Neural progenitor cell (in vitro differentiated cells): ENCODE results near the gene RGL4. TPM values are rescaled to one million over a fixed set of nuclear protein-coding genes. Genes with fewer than 3 reads are reported as not detected.
"Not testable (repeated sequence)": the region's sequence is repeated elsewhere in the genome, so short reads cannot be mapped to it uniquely, and the experiment has no call there.

Experiments used
- DNase-seq: peaks from one replicate; pipeline ENCODE4 v3.0.0-alpha.2; 2016; ENCODE audit warnings: low spot score
- H2AFZ ChIP-seq: fragments of 200-600 bp; sonication (generic); replicated peaks from 2 replicates; pipeline ENCODE4 v1.6.1; 2016; ENCODE audit warnings: antibody characterized with exemption
- H3F3A ChIP-seq: fragments of 200-600 bp; sonication (generic); 2 replicates; pipeline ENCODE4 v1.6.1; 2016; ENCODE audit warnings: antibody characterized with exemption, low read depth
- H3K27ac ChIP-seq: fragments of 200-600 bp; sonication (generic); 2 replicates; pipeline ENCODE4 v1.5.1; 2016; ENCODE audit warnings: mild to moderate bottlenecking
- H3K27me3 ChIP-seq: fragments of 200-600 bp; sonication (generic); 2 replicates; pipeline ENCODE4 v1.6.1; 2016; ENCODE audit warnings: mild to moderate bottlenecking, moderate library complexity
- H3K36me3 ChIP-seq: fragments of 200-600 bp; sonication (generic); 2 replicates; pipeline ENCODE4 v1.5.1; 2016
- H3K4me1 ChIP-seq: fragments of 200-600 bp; sonication (generic); 2 replicates; pipeline ENCODE4 v1.6.1; 2016; ENCODE audit warnings: mixed run types
- H3K4me2 ChIP-seq: fragments of 200-600 bp; sonication (generic); 2 replicates; pipeline ENCODE4 v1.6.1; 2016
- H3K4me3 ChIP-seq: fragments of 200-600 bp; sonication (generic); 2 replicates; pipeline ENCODE4 v1.5.1; 2016
- H3K79me2 ChIP-seq: fragments of 200-600 bp; sonication (generic); 2 replicates; pipeline ENCODE4 v1.6.1; 2016; ENCODE audit warnings: low read depth
- H3K9ac ChIP-seq: fragments of 200-600 bp; sonication (generic); 2 replicates; pipeline ENCODE4 v1.6.1; 2016
- H3K9me3 ChIP-seq: fragments of 200-600 bp; sonication (generic); 2 replicates; pipeline ENCODE4 v1.5.1; 2016; ENCODE audit warnings: low read depth
- H4K20me1 ChIP-seq: fragments of 200-600 bp; sonication (generic); 2 replicates; pipeline ENCODE4 v1.6.1; 2016; ENCODE audit warnings: low read depth
- H3K27ac Mint-ChIP-seq: 3 replicates; pipeline ENCODE4 v1.8.0; 2021; ENCODE audit warnings: mixed read lengths
- H3K27me3 Mint-ChIP-seq: 2 replicates; pipeline ENCODE4 v1.8.0; 2022; ENCODE audit warnings: low read depth, mild to moderate bottlenecking, inconsistent platforms, moderate library complexity, mixed read lengths; ENCODE audit not compliant: insufficient read depth
- H3K36me3 Mint-ChIP-seq: 3 replicates; pipeline ENCODE4 v1.8.0; 2021; ENCODE audit warnings: mixed read lengths
- H3K4me1 Mint-ChIP-seq: 3 replicates; pipeline ENCODE4 v1.8.0; 2021; ENCODE audit warnings: mixed read lengths
- H3K4me3 Mint-ChIP-seq: 3 replicates; pipeline ENCODE4 v1.8.0; 2021; ENCODE audit warnings: mild to moderate bottlenecking, moderate library complexity, mixed read lengths
- H3K9me3 Mint-ChIP-seq: 3 replicates; pipeline ENCODE4 v1.8.0; 2020; ENCODE audit warnings: mixed read lengths
- EZH2 ChIP-seq: fragments of 200-600 bp; sonication (generic); IDR thresholded peaks from 2 replicates; pipeline ENCODE4 v1.6.1; 2017; ENCODE audit warnings: antibody characterized with exemption, mild to moderate bottlenecking, moderate library complexity
- EZH2phosphoT487 ChIP-seq: fragments of 200-600 bp; sonication (generic); IDR thresholded peaks from 2 replicates; pipeline ENCODE4 v1.6.1; 2017; ENCODE audit warnings: antibody characterized with exemption
- total RNA-seq: library from RNA; depleted of rRNA; stranded (reverse); fragments of >200 nt; gene quantifications from 2 replicates; pipeline ENCODE4 v1.2.3, GENCODE V29; 2015; ENCODE audit warnings: low replicate concordance
- TF ChIP-seq, protein P1 (sequence below): fragments of 200-600 bp; sonication (generic); IDR thresholded peaks from 2 replicates; pipeline ENCODE4 v1.5.1; 2017; ENCODE audit warnings: antibody characterized with exemption, mild to moderate bottlenecking

RGL4 gene, protein sequence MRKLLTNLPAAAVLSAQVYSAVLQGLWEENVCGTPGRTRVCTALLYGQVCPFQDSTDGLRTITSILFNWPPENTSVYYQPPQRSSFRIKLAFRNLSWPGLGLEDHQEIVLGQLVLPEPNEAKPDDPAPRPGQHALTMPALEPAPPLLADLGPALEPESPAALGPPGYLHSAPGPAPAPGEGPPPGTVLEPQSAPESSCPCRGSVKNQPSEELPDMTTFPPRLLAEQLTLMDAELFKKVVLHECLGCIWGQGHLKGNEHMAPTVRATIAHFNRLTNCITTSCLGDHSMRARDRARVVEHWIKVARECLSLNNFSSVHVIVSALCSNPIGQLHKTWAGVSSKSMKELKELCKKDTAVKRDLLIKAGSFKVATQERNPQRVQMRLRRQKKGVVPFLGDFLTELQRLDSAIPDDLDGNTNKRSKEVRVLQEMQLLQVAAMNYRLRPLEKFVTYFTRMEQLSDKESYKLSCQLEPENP
- total RNA-seq = not detected in 2 replicates

DNA sequence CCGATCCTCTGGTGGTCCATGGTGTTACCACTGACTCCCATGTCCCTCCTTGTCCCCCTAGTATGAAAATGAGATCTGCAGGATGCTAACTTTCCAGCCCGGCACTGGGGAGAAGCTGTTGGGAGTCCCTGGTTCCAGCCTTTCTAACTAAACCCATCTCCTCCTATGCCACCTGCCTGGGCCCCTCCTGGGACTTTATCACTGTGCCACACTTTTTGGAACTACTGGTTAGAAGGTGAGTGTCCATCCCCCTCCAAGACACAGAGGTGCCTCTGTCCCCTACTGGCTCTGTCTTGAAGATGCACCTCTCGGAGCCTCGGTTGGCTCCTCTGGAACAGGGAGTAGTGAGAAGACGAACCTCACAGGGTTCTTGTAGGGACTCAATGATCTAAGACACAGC lies at the start of gene RGL4:
Gene RGL4, plus strand, starts transcription at position 301 of the 400 bp plus-strand sequence. CDS start 1,018 bp downstream, outside the sequence.
- no peak within 1 kb of the TSS for H3K4me3 Mint-ChIP-seq
- Histone ChIP-seq H3K4me2 (no peak within 1 kb of the TSS), H3K79me2 (no peaks in the 10 kb centered on the region), H3K36me3 (no peaks in the 10 kb centered on the region), H3K4me1 (no peaks in the 10 kb centered on the region), H3F3A (no peaks in the 10 kb centered on the region), H3K27me3 (no peaks in the 10 kb centered on the region), H3K4me3 (no peak within 1 kb of the TSS), H3K9me3 (no peaks in the 10 kb centered on the region), H3K27ac (no peak within 1 kb of the TSS), H4K20me1 (no peaks in the 10 kb centered on the region), H2AFZ (no peak within 1 kb of the TSS), H3K9ac (no peak within 1 kb of the TSS)
- H3K9me3 Mint-ChIP-seq = no peaks in the 10 kb centered on the region
- peaks cover 5% of the 10 kb centered on the region for H3K27me3 Mint-ChIP-seq
- peaks cover 20% of the 10 kb centered on the region for H3K36me3 Mint-ChIP-seq
- no peaks in the 10 kb centered on the region for H3K4me1 Mint-ChIP-seq
- TF ChIP-seq EZH2phosphoT487 (no peak), EZH2 (no peak)
- TF ChIP-seq, protein P1, sequence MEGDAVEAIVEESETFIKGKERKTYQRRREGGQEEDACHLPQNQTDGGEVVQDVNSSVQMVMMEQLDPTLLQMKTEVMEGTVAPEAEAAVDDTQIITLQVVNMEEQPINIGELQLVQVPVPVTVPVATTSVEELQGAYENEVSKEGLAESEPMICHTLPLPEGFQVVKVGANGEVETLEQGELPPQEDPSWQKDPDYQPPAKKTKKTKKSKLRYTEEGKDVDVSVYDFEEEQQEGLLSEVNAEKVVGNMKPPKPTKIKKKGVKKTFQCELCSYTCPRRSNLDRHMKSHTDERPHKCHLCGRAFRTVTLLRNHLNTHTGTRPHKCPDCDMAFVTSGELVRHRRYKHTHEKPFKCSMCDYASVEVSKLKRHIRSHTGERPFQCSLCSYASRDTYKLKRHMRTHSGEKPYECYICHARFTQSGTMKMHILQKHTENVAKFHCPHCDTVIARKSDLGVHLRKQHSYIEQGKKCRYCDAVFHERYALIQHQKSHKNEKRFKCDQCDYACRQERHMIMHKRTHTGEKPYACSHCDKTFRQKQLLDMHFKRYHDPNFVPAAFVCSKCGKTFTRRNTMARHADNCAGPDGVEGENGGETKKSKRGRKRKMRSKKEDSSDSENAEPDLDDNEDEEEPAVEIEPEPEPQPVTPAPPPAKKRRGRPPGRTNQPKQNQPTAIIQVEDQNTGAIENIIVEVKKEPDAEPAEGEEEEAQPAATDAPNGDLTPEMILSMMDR = no peak
- H3K27ac Mint-ChIP-seq = peak within 1 kb of the TSS; percentile 44
- no peak for DNase-seq

DNA sequence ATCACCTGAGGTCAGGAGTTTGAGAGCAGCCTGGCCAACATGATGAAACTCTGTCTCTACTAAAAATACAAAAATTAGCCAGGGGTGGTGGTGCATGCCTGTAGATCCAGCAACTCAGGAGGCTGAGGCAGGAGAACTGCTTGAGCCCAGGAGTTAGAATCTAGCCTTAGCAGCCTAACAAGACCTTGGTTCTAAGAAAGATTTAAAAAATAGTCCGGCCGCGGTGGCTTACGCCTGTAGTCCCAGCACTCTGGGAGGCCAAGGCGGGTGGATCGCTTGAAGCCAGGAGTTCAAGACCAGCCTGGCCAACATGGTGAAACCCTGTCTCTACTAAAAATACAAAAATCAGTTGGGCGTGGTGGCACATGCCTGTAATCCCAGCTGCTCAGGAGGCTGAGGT lies 44.3 kb upstream of the RGL4 start:
- not testable (repeated sequence) for H2AFZ ChIP-seq, DNase-seq, H3K9me3 Mint-ChIP-seq, H3K36me3 Mint-ChIP-seq, H3K4me1 Mint-ChIP-seq, H3K9ac ChIP-seq, H3K27me3 Mint-ChIP-seq, H3F3A ChIP-seq, H3K27ac Mint-ChIP-seq, H3K9me3 ChIP-seq, H3K4me2 ChIP-seq, H3K79me2 ChIP-seq, H3K4me3 Mint-ChIP-seq, H4K20me1 ChIP-seq, H3K27me3 ChIP-seq, H3K27ac ChIP-seq, H3K4me3 ChIP-seq, H3K36me3 ChIP-seq, H3K4me1 ChIP-seq

DNA sequence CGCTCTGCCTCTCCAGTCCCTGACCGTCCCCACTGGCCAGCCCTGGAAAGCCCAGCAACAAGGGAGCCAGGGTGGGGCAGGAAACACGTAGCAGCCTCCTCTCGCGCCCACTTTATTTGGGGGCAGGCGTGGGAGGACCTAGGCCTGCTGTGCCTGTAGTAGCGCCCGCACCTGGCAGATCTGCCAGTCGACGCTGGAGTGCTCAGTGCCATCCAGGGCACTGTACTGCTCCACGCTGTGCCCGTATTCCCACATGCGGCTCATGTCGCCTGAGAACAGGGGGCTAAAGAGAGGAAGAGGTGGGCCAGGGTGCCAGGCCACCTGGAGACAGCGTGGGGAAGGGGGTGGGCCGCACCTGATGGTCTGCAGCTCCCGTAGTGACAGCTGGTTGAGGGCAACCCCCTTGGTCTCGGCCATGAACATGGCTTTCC lies 41.7 kb upstream of the RGL4 start:
- Mint-ChIP-seq H3K36me3 (no peaks in the 10 kb centered on the region), H3K27me3 (peaks cover 7% of the 10 kb centered on the region), H3K9me3 (no peaks in the 10 kb centered on the region), H3K4me1 (no peaks in the 10 kb centered on the region), H3K27ac (no peak overlapping the region), H3K4me3 (no peak overlapping the region)
- no peaks in the 10 kb centered on the region for H4K20me1 ChIP-seq
- no peak overlapping the region for H3K27ac ChIP-seq
- H3K36me3 ChIP-seq = no peaks in the 10 kb centered on the region
- TF ChIP-seq, protein P1 = no peak
- TF ChIP-seq EZH2phosphoT487 (no peak), EZH2 (no peak)
- no peak for DNase-seq
- H3K9ac ChIP-seq = no peak overlapping the region
- no peak overlapping the region for H3K4me2 ChIP-seq
- no peaks in the 10 kb centered on the region for H3K9me3 ChIP-seq
- no peaks in the 10 kb centered on the region for H3K79me2 ChIP-seq
- no peaks in the 10 kb centered on the region for H3K27me3 ChIP-seq
- H2AFZ ChIP-seq = no peak overlapping the region
- H3K4me3 ChIP-seq = no peak overlapping the region
- H3K4me1 ChIP-seq = no peaks in the 10 kb centered on the region
- no peaks in the 10 kb centered on the region for H3F3A ChIP-seq

DNA sequence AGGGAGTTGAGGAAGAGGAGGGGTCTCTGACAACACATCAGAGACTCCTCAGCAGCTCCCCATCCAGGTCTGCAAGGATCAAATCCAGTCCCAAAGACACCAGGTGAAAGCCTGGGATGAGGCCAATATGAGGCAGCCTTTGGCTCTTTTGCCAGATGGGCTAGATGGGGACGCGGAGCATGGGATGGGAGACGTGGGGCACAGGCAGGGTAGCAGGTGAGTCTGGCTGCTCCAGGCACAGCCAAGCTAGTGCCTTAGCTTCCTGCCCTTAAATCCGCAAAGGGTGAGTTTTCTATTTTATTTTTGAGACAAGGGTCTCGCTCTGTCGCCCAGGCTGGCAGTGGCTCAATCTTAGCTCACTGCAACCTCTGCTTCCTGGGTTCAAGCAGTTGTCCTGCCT lies 39.1 kb upstream of the RGL4 start:
- no peaks in the 10 kb centered on the region for H3K36me3 ChIP-seq
- H4K20me1 ChIP-seq = no peaks in the 10 kb centered on the region
- H3K79me2 ChIP-seq = no peaks in the 10 kb centered on the region
- Mint-ChIP-seq H3K27me3 (peaks cover 8% of the 10 kb centered on the region), H3K4me1 (no peaks in the 10 kb centered on the region), H3K4me3 (no peak overlapping the region), H3K9me3 (no peaks in the 10 kb centered on the region), H3K36me3 (peaks cover 6% of the 10 kb centered on the region), H3K27ac (no peak overlapping the region)
- H3K4me3 ChIP-seq = no peak overlapping the region
- no peak for DNase-seq
- H3K4me1 ChIP-seq = no peaks in the 10 kb centered on the region
- H3K27me3 ChIP-seq = no peaks in the 10 kb centered on the region
- H3K4me2 ChIP-seq = no peak overlapping the region
- H2AFZ ChIP-seq = no peak overlapping the region
- H3F3A ChIP-seq = no peaks in the 10 kb centered on the region
- H3K9ac ChIP-seq = no peak overlapping the region
- H3K9me3 ChIP-seq = no peaks in the 10 kb centered on the region
- no peak overlapping the region for H3K27ac ChIP-seq
- TF ChIP-seq, protein P1 = no peak
